ENCODE results near the gene GET4. TPM values are rescaled to one million over a fixed set of nuclear protein-coding genes. Genes with fewer than 3 reads are reported as not detected.

GET4 gene
- total and polyA plus RNA-seq, 2 of the 8 experiments (the other 6 are each of a cell fraction or from before 2014, with no cell fraction given): 56.7 to 74.1 TPM

- WGBS, 2 experiments (ENCODE audit: extremely low coverage in 1 of 2, insufficient coverage in 1 of 2, insufficient read length in 1 of 2, insufficient replicate concordance in 2 of 2, low coverage in 1 of 2, low lambda C conversion rate in 2 of 2, missing lambda C conversion rate in 1 of 2): 86% methylated on average over 9 of the region's 9 CpGs; no CpG with 5 or more reads in 1 of the 2 experiments
These were observed 41.7 kb downstream of the GET4 start for GRCh38 chr7:918118-918425.

More at GRCh38 chr7:918118-918425, 41.7 kb downstream of the GET4 start:
- Histone ChIP-seq H3K56ac (replicated peaks; ENCODE audit: insufficient read length, low read depth, low read length) (no peak overlapping the region), H3K36me3 (ENCODE audit: control insufficient read depth in 2 of 4, insufficient read depth in 4 of 4, low read length in 3 of 4) (no peaks in the 10 kb centered on the region), H2AK5ac (ENCODE audit: low read depth, low read length) (no peak overlapping the region), H3K79me2 (ENCODE audit: control insufficient read depth in 1 of 2, insufficient read depth in 2 of 2, low read length in 2 of 2) (no peaks in the 10 kb centered on the region), H4K91ac (replicated peaks; ENCODE audit: insufficient read length, low read length) (no peak overlapping the region), H2BK120ac (replicated peaks; ENCODE audit: low read depth, low read length) (no peak overlapping the region), H3K4ac (replicated peaks; ENCODE audit: insufficient read length, low read depth, low read length) (no peak overlapping the region), H3K18ac (ENCODE audit: extremely low read depth, low read length) (no peak overlapping the region), H3K4me1 (replicated peaks in 1 of 4; ENCODE audit: control insufficient read depth in 3 of 4, insufficient read depth in 4 of 4, low read length in 3 of 4) (peaks cover 0 to 4% (median 0%) of the 10 kb centered on the region in 4 experiments; a peak in 2 of 7 replicates), H2BK15ac (ENCODE audit: low read length) (no peak overlapping the region), H3K4me3 (ENCODE audit: extremely low read depth in 1 of 4, insufficient read depth in 2 of 4, low read depth in 3 of 4, low read length in 4 of 4) (no peak overlapping the region), H3K27me3 (replicated peaks in 1 of 4; ENCODE audit: control insufficient read depth in 3 of 4, extremely low read depth in 1 of 4, insufficient read depth in 3 of 4, low read length in 3 of 4) (no peaks in the 10 kb centered on the region), H2BK5ac (ENCODE audit: low read depth, low read length) (no peak overlapping the region), H4K20me1 (replicated peaks in 1 of 2; ENCODE audit: control insufficient read depth in 1 of 2, insufficient read depth in 2 of 2, low read length in 2 of 2) (no peaks in the 10 kb centered on the region), H3K23ac (ENCODE audit: insufficient read length) (no peak overlapping the region), H3K23me2 (ENCODE audit: low read depth, low read length) (no peaks in the 10 kb centered on the region), H3K14ac (ENCODE audit: insufficient read length) (no peak overlapping the region), H3K9ac (replicated peaks in 1 of 4; ENCODE audit: extremely low read depth in 1 of 4, low read depth in 3 of 4, low read length in 3 of 4) (no peak overlapping the region), H4K5ac (ENCODE audit: insufficient read length, low read depth, low read length) (no peak overlapping the region), H3K79me1 (ENCODE audit: low read depth, low read length) (no peaks in the 10 kb centered on the region), H2AFZ (ENCODE audit: low read length) (no peak overlapping the region), H2BK12ac (ENCODE audit: low read depth, low read length) (no peak overlapping the region), H3K27ac (ENCODE audit: low read depth, low read length) (no peak overlapping the region), H2BK20ac (ENCODE audit: low read length) (no peak overlapping the region), H3K9me3 (ENCODE audit: insufficient read depth in 2 of 2, low read depth in 1 of 2, low read length in 1 of 2) (no peaks in the 10 kb centered on the region), H4K8ac (ENCODE audit: extremely low read depth, insufficient read depth, low read length) (no peak overlapping the region), H3K4me2 (ENCODE audit: insufficient read depth in 1 of 2, low read depth in 2 of 2, low read length in 2 of 2) (no peak overlapping the region)
- CTCF ChIA-PET (ENCODE audit: partially characterized antibody): interaction anchor here (1.7 kb wide), 1 partner anchor 39 kb away, joined by 5 read pairs; no protein-coding TSS in a partner anchor
- FAIRE-seq (no peak), DNase-seq (ENCODE audit: low read depth in 1 of 2, low spot score in 2 of 2) (no peak)
- TF ChIP-seq EGR1 (IDR thresholded peaks at IDR 0.05; ENCODE audit: borderline replicate concordance, low read depth, low read length) (no peak), CBX5 (IDR thresholded peaks at IDR 0.05; ENCODE audit: low read depth, low read length) (no peak), RXRA (IDR thresholded peaks at IDR 0.05; ENCODE audit: insufficient read depth, low read depth, low read length) (no peak), BACH1 (IDR thresholded peaks at IDR 0.05; ENCODE audit: low read length) (no peak), SP2 (IDR thresholded peaks at IDR 0.05; ENCODE audit: low read length) (no peak), FOSL1 (IDR thresholded peaks at IDR 0.05; ENCODE audit: insufficient read depth, low read depth, low read length) (no peak), BRCA1 (IDR thresholded peaks at IDR 0.05; ENCODE audit: low read depth, low read length) (no peak), EP300 (IDR thresholded peaks at IDR 0.05; ENCODE audit: borderline replicate concordance in 1 of 2, low read depth in 2 of 2, low read length in 2 of 2) (no peak)
- POLR2A ChIA-PET (ENCODE audit: partially characterized antibody): no interaction called here

Data from H1 (cell line).